Lung (tissue), 12 donors: ENCODE data around the gene PTK6. TPM values are rescaled to one million over a fixed set of nuclear protein-coding genes. Genes with fewer than 3 reads are reported as not detected.

Experiments used
- ATAC-seq: fragments of 200-7000 bp; cut with Tn5 transposase; one replicate; pipeline ENCODE4 v1.9.1; 2020; ENCODE audit warnings: moderate number of reproducible peaks; ENCODE audit not compliant: insufficient read depth, low FRiP score
- DNase-seq, 3 donors: peaks; one replicate each; pipeline ENCODE4 v3.0.0-alpha.2; 2013 to 2017
- H3K27ac ChIP-seq, 2 donors: one replicate each; pipeline ENCODE4 v1.5.1; 2013; ENCODE audit warnings: mild to moderate bottlenecking in 2 of 2, moderate library complexity in 2 of 2, control low read depth in 1 of 2, inconsistent platforms in 1 of 2, low read depth in 1 of 2, low read length in 1 of 2
- H3K27me3 ChIP-seq, 3 donors: one replicate each; pipeline ENCODE4 v1.5.1; 2013; ENCODE audit warnings: low read length in 2 of 3; ENCODE audit not compliant: control insufficient read depth in 3 of 3, insufficient read depth in 3 of 3
- H3K36me3 ChIP-seq, 4 donors: one replicate each; pipeline ENCODE4 v1.5.1; 2013; ENCODE audit warnings: low read length in 4 of 4, mild to moderate bottlenecking in 1 of 4, moderate library complexity in 1 of 4; ENCODE audit not compliant: control insufficient read depth in 4 of 4, insufficient read depth in 4 of 4
- H3K4me1 ChIP-seq, 5 donors: one replicate each; pipeline ENCODE4 v1.5.1; 2013; ENCODE audit warnings: low read length in 5 of 5, mild to moderate bottlenecking in 2 of 5, moderate library complexity in 1 of 5; ENCODE audit not compliant: control insufficient read depth in 5 of 5, insufficient read depth in 5 of 5
- H3K4me3 ChIP-seq: one replicate; pipeline ENCODE4 v1.5.1; 2013; ENCODE audit warnings: mild to moderate bottlenecking, control low read depth, moderate library complexity
- H3K9ac ChIP-seq, 2 donors: one replicate each; pipeline ENCODE4 v1.5.1; 2013; ENCODE audit warnings: low read length in 2 of 2, control low read depth in 1 of 2; ENCODE audit not compliant: insufficient read depth in 1 of 2
- H3K9me3 ChIP-seq, 4 donors: one replicate each; pipeline ENCODE4 v1.5.1; 2013; ENCODE audit warnings: low read length in 3 of 4, mild to moderate bottlenecking in 1 of 4, moderate library complexity in 1 of 4; ENCODE audit not compliant: control insufficient read depth in 4 of 4, insufficient read depth in 3 of 4
- WGBS, 2 donors: extraction: QIAGEN DNeasy Blood & Tissue Kit; methylation state at CpG; one replicate each; pipeline ENCODE4 v1.1.7; 2013; 5-methylcytosine and 5-hydroxymethylcytosine counted together
- polyA plus RNA-seq, 2 donors: library from polyadenylated mRNA; stranded (reverse); fragments of 200-250 nt; gene quantifications; one replicate each; pipeline ENCODE4 v1.2.1, GENCODE V29; 2013
- total RNA-seq, 2 donors: library from RNA; depleted of rRNA in 1 of 2; stranded (reverse); fragments of >200 nt in 1 of 2; gene quantifications; one replicate each; pipeline ENCODE4 v1.2.1, GENCODE V29; 2014 to 2021
- TF ChIP-seq, protein P1 (sequence below): IDR thresholded peaks from 2 replicates; pipeline ENCODE4 v1.5.1; 2012; ENCODE audit warnings: mild to moderate bottlenecking; ENCODE audit errors: control extremely low read depth, extremely low read depth
- donor health status: control.
- donor health status: control.
- donor health status: Bipolar disorder and iron deficiency.
- donor health status: healthy.
- donor health status: DM: yes; HTN: yes; CAD: no.

Gene PTK6
- total and polyA plus RNA-seq, 4 donors: 0.34 to 5.1 (median 3.7) TPM

DNA sequence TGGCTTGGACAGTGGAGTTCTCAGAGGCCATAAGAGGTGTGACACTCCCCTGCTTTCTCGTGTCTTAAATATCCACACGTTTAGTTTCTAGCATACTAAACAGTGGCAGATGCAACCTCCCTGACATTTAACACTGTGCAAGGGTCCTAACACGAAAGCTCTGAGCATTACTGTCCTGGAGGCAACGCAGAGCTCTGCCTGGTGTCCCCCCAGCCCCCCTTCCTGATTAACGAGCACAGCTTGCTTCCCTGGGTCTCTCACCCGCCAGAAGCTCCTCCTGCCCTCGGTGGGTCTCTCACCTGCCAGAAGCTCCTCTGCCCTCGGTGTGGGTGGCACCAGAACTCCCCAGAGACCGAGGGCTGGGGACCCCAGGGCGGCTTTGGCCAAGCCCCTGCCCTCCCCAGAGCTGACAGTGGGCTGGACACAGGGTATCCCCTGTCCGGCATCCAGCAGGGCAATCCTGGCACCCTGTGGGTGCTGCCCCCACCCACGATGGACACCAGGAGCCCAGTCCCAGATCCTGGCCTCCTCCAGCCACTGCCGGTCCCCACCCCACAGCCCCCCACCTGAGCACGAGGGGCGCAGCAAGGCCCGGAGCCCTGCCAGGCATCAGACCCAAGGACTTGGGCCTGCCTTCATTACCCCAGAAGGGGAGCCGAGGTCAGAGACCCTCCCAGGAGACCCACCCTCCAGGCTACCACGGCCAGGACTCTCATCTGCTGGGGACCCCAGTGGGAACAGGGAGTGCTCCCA is 52.3 kb downstream of the PTK6 start:
- Histone ChIP-seq H3K27me3 (peaks cover 14 to 23% (median 15%) of the 10 kb centered on the region in 3 donors), H3K4me3 (no peak overlapping the region), H3K36me3 (no peaks in the 10 kb centered on the region), H3K4me1 (peaks cover 0 to 5% (median 0%) of the 10 kb centered on the region in 5 donors), H3K9me3 (peaks cover 0 to 11% (median 0%) of the 10 kb centered on the region in 4 donors), H3K27ac (peak overlapping the region in 1 of 2 donors; percentile 46), H3K9ac (no peak overlapping the region)
- DNase-seq (no peak), ATAC-seq (no peak)
- TF ChIP-seq, protein P1, sequence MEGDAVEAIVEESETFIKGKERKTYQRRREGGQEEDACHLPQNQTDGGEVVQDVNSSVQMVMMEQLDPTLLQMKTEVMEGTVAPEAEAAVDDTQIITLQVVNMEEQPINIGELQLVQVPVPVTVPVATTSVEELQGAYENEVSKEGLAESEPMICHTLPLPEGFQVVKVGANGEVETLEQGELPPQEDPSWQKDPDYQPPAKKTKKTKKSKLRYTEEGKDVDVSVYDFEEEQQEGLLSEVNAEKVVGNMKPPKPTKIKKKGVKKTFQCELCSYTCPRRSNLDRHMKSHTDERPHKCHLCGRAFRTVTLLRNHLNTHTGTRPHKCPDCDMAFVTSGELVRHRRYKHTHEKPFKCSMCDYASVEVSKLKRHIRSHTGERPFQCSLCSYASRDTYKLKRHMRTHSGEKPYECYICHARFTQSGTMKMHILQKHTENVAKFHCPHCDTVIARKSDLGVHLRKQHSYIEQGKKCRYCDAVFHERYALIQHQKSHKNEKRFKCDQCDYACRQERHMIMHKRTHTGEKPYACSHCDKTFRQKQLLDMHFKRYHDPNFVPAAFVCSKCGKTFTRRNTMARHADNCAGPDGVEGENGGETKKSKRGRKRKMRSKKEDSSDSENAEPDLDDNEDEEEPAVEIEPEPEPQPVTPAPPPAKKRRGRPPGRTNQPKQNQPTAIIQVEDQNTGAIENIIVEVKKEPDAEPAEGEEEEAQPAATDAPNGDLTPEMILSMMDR: no peak
- WGBS, 2 donors: 66 to 77% methylated on average over 16 to 18 of the region's 18 CpGs

DNA sequence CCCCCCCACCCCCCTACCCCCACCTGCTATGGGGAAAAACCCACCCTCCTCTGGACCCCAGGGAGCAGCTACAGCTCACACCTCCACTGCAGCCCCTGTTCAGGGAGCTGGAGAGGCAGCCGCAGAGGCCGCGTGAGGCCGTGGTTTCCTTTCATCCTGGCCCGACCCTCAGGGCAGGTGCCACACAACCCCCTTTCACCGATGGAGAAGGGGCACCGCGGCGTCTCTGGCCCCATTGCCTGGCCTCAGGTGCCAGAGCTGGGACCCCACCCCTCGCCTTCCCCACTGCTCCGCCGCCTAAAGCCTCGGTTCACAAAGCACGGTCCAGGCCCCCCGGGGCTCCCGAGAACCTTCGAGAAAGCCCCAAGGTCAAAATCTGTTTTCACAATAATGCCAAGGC is 52.9 kb downstream of the PTK6 start:
- peaks cover 0 to 11% (median 0%) of the 10 kb centered on the region in 4 donors for H3K9me3 ChIP-seq
- TF ChIP-seq, protein P1: no peak
- ATAC-seq (no peak), DNase-seq (no peak)
- no peak overlapping the region for H3K4me3 ChIP-seq
- H3K27me3 ChIP-seq: peaks cover 10 to 26% (median 15%) of the 10 kb centered on the region in 3 donors
- 45 to 50% methylated on average over 16 to 17 of the region's 17 CpGs for WGBS, 2 donors
- no peak overlapping the region for H3K9ac ChIP-seq
- H3K36me3 ChIP-seq: no peaks in the 10 kb centered on the region
- peak overlapping the region in 1 of 2 donors; percentile 46 for H3K27ac ChIP-seq
- peaks cover 0 to 5% (median 0%) of the 10 kb centered on the region in 5 donors for H3K4me1 ChIP-seq

DNA sequence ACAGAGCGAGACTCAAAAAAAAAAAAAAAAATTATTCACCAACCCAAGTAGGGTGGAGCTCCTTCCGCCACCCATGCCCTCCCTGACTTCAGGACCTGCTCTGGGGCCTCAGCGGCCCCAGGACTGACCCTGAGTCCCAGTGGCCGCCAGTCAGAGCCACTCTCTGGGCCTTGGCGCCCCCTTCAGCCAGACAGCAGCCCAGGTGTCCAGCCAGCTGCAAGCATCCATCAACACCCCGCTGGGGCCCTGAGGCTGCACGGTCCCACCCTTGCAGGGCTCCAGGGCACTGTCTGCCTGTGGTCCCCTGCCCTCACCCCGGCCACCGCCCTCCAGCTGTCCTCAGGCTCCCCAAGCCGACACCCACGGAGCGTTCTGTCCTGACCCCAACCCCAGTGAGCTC is 53.3 kb downstream of the PTK6 start:
- Histone ChIP-seq H3K4me3 (no peak overlapping the region), H3K36me3 (no peaks in the 10 kb centered on the region), H3K27me3 (peaks cover 7 to 27% (median 15%) of the 10 kb centered on the region in 3 donors), H3K27ac (no peak overlapping the region), H3K4me1 (peaks cover 0 to 5% (median 0%) of the 10 kb centered on the region in 5 donors), H3K9me3 (peaks cover 0 to 14% (median 0%) of the 10 kb centered on the region in 4 donors), H3K9ac (no peak overlapping the region)
- DNase-seq (no peak), ATAC-seq (no peak)
- WGBS, 2 donors: 64 to 73% methylated on average over 12 of the region's 12 CpGs
- TF ChIP-seq, protein P1: no peak
